HG03060 (cell line): ENCODE measurements around the gene C5.

Source experiments
- ATAC-seq: cut with Tn5 transposase; IDR thresholded peaks from one replicate; pipeline ENCODE4 v1.9.1; 2021; ENCODE audit warnings: low read depth, moderate number of reproducible peaks; ENCODE audit not compliant: unreplicated experiment

The C5 gene

GRCh38 chr9:120928015-120928482, 122.0 kb downstream of the C5 start:
- no peak for ATAC-seq

- ATAC-seq, result no peak
Observed at GRCh38 chr9:120927269-120928014, 122.6 kb downstream of the C5 start.

GRCh38 chr9:120926397-120926928, 123.6 kb downstream of the C5 start, which contains the start of gene TRAF1:
Gene TRAF1 (minus strand): TSS chr9:120926796. CDS start chr9:120926075, 721 bp downstream.
- peak; percentile 4 for ATAC-seq

GRCh38 chr9:120925535-120926396, 124.3 kb downstream of the C5 start:
- peak; percentile 31 for ATAC-seq

- no peak for ATAC-seq
Observed at GRCh38 chr9:120924698-120925534, 125.2 kb downstream of the C5 start.

- ATAC-seq, result no peak
Observed at GRCh38 chr9:120923620-120924328, 126.3 kb downstream of the C5 start.

GRCh38 chr9:120922404-120923195, 127.5 kb downstream of the C5 start:
- ATAC-seq, result no peak

- ATAC-seq, result no peak
Observed at GRCh38 chr9:120921661-120922181, 128.4 kb downstream of the C5 start.

- ATAC-seq, result no peak
Observed at GRCh38 chr9:120920806-120921178, 129.3 kb downstream of the C5 start.

GRCh38 chr9:120919843-120920805, 130.0 kb downstream of the C5 start:
- no peak for ATAC-seq

- no peak for ATAC-seq
Observed at GRCh38 chr9:120918931-120919842, 130.9 kb downstream of the C5 start.

- no peak for ATAC-seq
Observed at GRCh38 chr9:120917929-120918762, 131.9 kb downstream of the C5 start.

- no peak for ATAC-seq
Observed at GRCh38 chr9:120916991-120917880, 132.8 kb downstream of the C5 start.

GRCh38 chr9:120916588-120916987, 133.5 kb downstream of the C5 start:
- ATAC-seq, result no peak
